CD4-positive, alpha-beta T cell treated with Interleukin-21 for 1 hour (primary cell): ENCODE measurements around the gene C17orf58.
"Not testable (repeated sequence)": the region's sequence is repeated elsewhere in the genome, so short reads cannot be mapped to it uniquely, and the experiment has no call there.

Experiments
- DNase-seq: peaks from one replicate; pipeline ENCODE4 v3.0.0-alpha.2; 2020

C17orf58 gene

GRCh38 chr17:67999291-67999911 lies 3.1 kb upstream of the C17orf58 start:
- DNase-seq, result no peak

GRCh38 chr17:67998466-67998865 lies 2.2 kb upstream of the C17orf58 start:
- DNase-seq, result no peak

- no peak for DNase-seq
Observed at GRCh38 chr17:67995570-67996263, 552 bp downstream of the C17orf58 start.

- DNase-seq, result no peak
Observed at GRCh38 chr17:67994817-67995569, 1.3 kb downstream of the C17orf58 start.

GRCh38 chr17:67993998-67994361 lies 2.3 kb downstream of the C17orf58 start:
- no peak for DNase-seq

- peak; percentile 77 for DNase-seq
Observed at GRCh38 chr17:67993153-67993997, 2.9 kb downstream of the C17orf58 start.

GRCh38 chr17:67992548-67993152 lies 3.6 kb downstream of the C17orf58 start:
- peak; percentile 26 for DNase-seq

GRCh38 chr17:67990909-67991308 lies 5.4 kb downstream of the C17orf58 start:
- no peak for DNase-seq

- no peak for DNase-seq
Observed at GRCh38 chr17:67983383-67983688, 12.9 kb downstream of the C17orf58 start.

- DNase-seq, result no peak
Observed at GRCh38 chr17:67982686-67983382, 13.4 kb downstream of the C17orf58 start.

GRCh38 chr17:67982034-67982640 lies 14.1 kb downstream of the C17orf58 start:
- no peak for DNase-seq

GRCh38 chr17:67980883-67981282 lies 15.4 kb downstream of the C17orf58 start:
- not testable (repeated sequence) for DNase-seq

GRCh38 chr17:67980456-67980855 lies 15.8 kb downstream of the C17orf58 start:
- no peak for DNase-seq

- DNase-seq, result not testable (repeated sequence)
Observed at GRCh38 chr17:67976306-67976705, 20.0 kb downstream of the C17orf58 start.

GRCh38 chr17:67974598-67975066 lies 21.6 kb downstream of the C17orf58 start:
- DNase-seq, result no peak

GRCh38 chr17:67974185-67974584 lies 22.1 kb downstream of the C17orf58 start:
- DNase-seq, result no peak

- DNase-seq, result no peak
Observed at GRCh38 chr17:67970783-67971182, 25.5 kb downstream of the C17orf58 start.

- peak; percentile 75 for DNase-seq
Observed at GRCh38 chr17:67963145-67963572, 33.1 kb downstream of the C17orf58 start.

- not testable (repeated sequence) for DNase-seq
Observed at GRCh38 chr17:67962156-67962555, 34.1 kb downstream of the C17orf58 start.

GRCh38 chr17:67960276-67960675 lies 36.0 kb downstream of the C17orf58 start:
- not testable (repeated sequence) for DNase-seq

GRCh38 chr17:67959510-67959909 lies 36.8 kb downstream of the C17orf58 start:
- no peak for DNase-seq
